HCT116 (cell line): ENCODE results near the gene RNF225. TPM values are rescaled to one million over a fixed set of nuclear protein-coding genes. Genes with fewer than 3 reads are reported as not detected.
A peak's percentile ranks its signal among the peaks of the same experiment; 100 is the strongest.

Source experiments
- ATAC-seq: fragments of 200-7000 bp; cut with Tn5 transposase; 2 replicates; pipeline ENCODE4 v1.9.1; 2020; ENCODE audit warnings: mild to moderate bottlenecking, moderate library complexity
- BruUV-seq: library from RNA; stranded (reverse); fragments of 400-500 nt; replicated peaks from 2 replicates; lab custom pipeline; 2021; lab: Mats Ljungman, UMichigan
- CTCF ChIA-PET: fragments of 300-600 bp; sonication (Branson Sonifier 250); formaldehyde crosslinking; loops from one replicate; lab custom pipeline; 2021; ENCODE audit warnings: antibody characterized with exemption; lab: Charles Lee
- POLR2A ChIA-PET: fragments of 300-600, 350-600 bp; sonication (Branson Sonifier 250); formaldehyde crosslinking; loops from one replicate; lab custom pipeline; 2021; ENCODE audit warnings: antibody characterized with exemption; lab: Charles Lee
- RAD21 ChIA-PET, 2 experiments: fragments of 300-600 bp; sonication (Branson Sonifier 250); formaldehyde crosslinking; loops; one replicate each; lab custom pipeline; 2023; ENCODE audit warnings: low total read pairs in 2 of 2; ENCODE audit not compliant: uncharacterized antibody in 2 of 2, unreplicated experiment in 2 of 2, low non-redundant PET in 1 of 2; lab: Charles Lee
- DNase-seq: peaks from one replicate; pipeline ENCODE4 v3.0.0-alpha.2; 2010; ENCODE audit warnings: low read depth, low spot score
- H2AFZ ChIP-seq: fragments of 200-600 bp; shearing (Covaris generic), sonication (generic); 2 replicates; pipeline ENCODE4 v1.6.1; 2017; ENCODE audit warnings: low read depth, mixed run types, mixed read lengths, antibody characterized with exemption, low read length; ENCODE audit not compliant: poor library complexity, severe bottlenecking
- H3K27ac ChIP-seq: 2 replicates; pipeline ENCODE4 v1.5.1; 2012; ENCODE audit warnings: low read depth, low read length
- H3K27me3 ChIP-seq: fragments of 200-600 bp; sonication (generic); 2 replicates; pipeline ENCODE4 v1.6.1; 2016; ENCODE audit warnings: mixed run types, low read length, mixed read lengths; ENCODE audit not compliant: insufficient read depth
- H3K36me3 ChIP-seq, 2 experiments: fragments of 200-500 bp in 1 of 2; fragments of 200-600 bp in 1 of 2; sonication (Bioruptor generic) in 1 of 2; sonication (generic) in 1 of 2; 2 replicates each; pipeline versions ENCODE4 v1.5.1 to v1.6.1; 2014 to 2016; ENCODE audit warnings: low read length in 2 of 2, inconsistent platforms in 1 of 2, mixed read lengths in 1 of 2, mixed run types in 1 of 2; ENCODE audit not compliant: insufficient read depth in 2 of 2, control insufficient read depth in 1 of 2
- H3K4me1 ChIP-seq, 2 experiments: fragments of 200-600 bp in 1 of 2; sonication (generic) in 1 of 2; 2 replicates each; pipeline versions ENCODE4 v1.5.1 to v1.6.1; 2012 to 2017; ENCODE audit warnings: low read length in 2 of 2, inconsistent platforms in 1 of 2, mild to moderate bottlenecking in 1 of 2, mixed read lengths in 1 of 2, mixed run types in 1 of 2, moderate library complexity in 1 of 2; ENCODE audit not compliant: insufficient read depth in 2 of 2, control insufficient read depth in 1 of 2
- H3K4me2 ChIP-seq: fragments of 200-600 bp; sonication (generic); 2 replicates; pipeline ENCODE4 v1.6.1; 2017; ENCODE audit warnings: mixed run types, low read length, mixed read lengths
- H3K4me3 ChIP-seq, 2 experiments: fragments of 200-600 bp in 1 of 2; sonication (generic) in 1 of 2; replicated peaks in 1 of 2; 2 replicates each; pipeline ENCODE4 v1.5.1; 2011 to 2016; ENCODE audit warnings: low read length in 2 of 2, control low read depth in 1 of 2, low read depth in 1 of 2, mild to moderate bottlenecking in 1 of 2, mixed read lengths in 1 of 2, mixed run types in 1 of 2
- H3K79me2 ChIP-seq: fragments of 200-600 bp; sonication (generic); 2 replicates; pipeline ENCODE4 v1.6.1; 2017; ENCODE audit warnings: mild to moderate bottlenecking, mixed run types, low read length, moderate library complexity, mixed read lengths; ENCODE audit not compliant: insufficient read depth
- H3K9ac ChIP-seq: fragments of 200-600 bp; sonication (generic); 2 replicates; pipeline ENCODE4 v1.6.1; 2016; ENCODE audit warnings: low read length, mixed read lengths
- H3K9me2 ChIP-seq: fragments of 200-600 bp; sonication (generic), shearing (Covaris generic); 2 replicates; pipeline ENCODE4 v1.6.1; 2017; ENCODE audit warnings: mixed run types, mild to moderate bottlenecking, moderate library complexity; ENCODE audit not compliant: insufficient read depth
- H3K9me3 ChIP-seq, 2 experiments: fragments of 200-500 bp in 1 of 2; fragments of 200-600 bp in 1 of 2; sonication (Bioruptor generic) in 1 of 2; sonication (generic) in 1 of 2; 2 replicates each; pipeline ENCODE4 v1.6.1; 2014 to 2017; ENCODE audit warnings: low read length in 2 of 2, mixed read lengths in 2 of 2, inconsistent platforms in 1 of 2, low read depth in 1 of 2, mild to moderate bottlenecking in 1 of 2, mixed run types in 1 of 2, moderate library complexity in 1 of 2; ENCODE audit not compliant: control insufficient read depth in 1 of 2, insufficient read depth in 1 of 2
- H4K20me1 ChIP-seq: fragments of 200-600 bp; sonication (generic), shearing (Covaris generic); 2 replicates; pipeline ENCODE4 v1.6.1; 2017; ENCODE audit warnings: mixed run types, mild to moderate bottlenecking, moderate library complexity; ENCODE audit not compliant: insufficient read depth
- CBX3 ChIP-seq: IDR thresholded peaks from 2 replicates; pipeline ENCODE4 v1.6.1; 2012; ENCODE audit warnings: low read depth
- CTCF ChIP-seq, 3 experiments: fragments of 200-600 bp in 1 of 3; sonication (generic) in 1 of 3; IDR thresholded peaks in 2 of 3; conservative IDR thresholded peaks in 1 of 3; 2 replicates each; pipeline ENCODE4 v1.5.1; 2012 to 2017; ENCODE audit warnings: low read depth in 2 of 3, low read length in 2 of 3, antibody characterized with exemption in 1 of 3, borderline replicate concordance in 1 of 3, control low read depth in 1 of 3, mild to moderate bottlenecking in 1 of 3, mixed read lengths in 1 of 3, mixed run types in 1 of 3, moderate library complexity in 1 of 3; ENCODE audit not compliant: insufficient read depth in 1 of 3
- EGR1 ChIP-seq: IDR thresholded peaks from 2 replicates; pipeline ENCODE4 v1.6.1; 2012; ENCODE audit warnings: low read depth
- ELF1 ChIP-seq: IDR thresholded peaks from 2 replicates; pipeline ENCODE4 v1.6.1; 2012; ENCODE audit warnings: low read depth, borderline replicate concordance
- EZH2 ChIP-seq: fragments of 200-600 bp; sonication (generic); IDR thresholded peaks from 2 replicates; pipeline ENCODE4 v1.6.1; 2017; ENCODE audit warnings: antibody characterized with exemption, mixed run types
- EZH2phosphoT487 ChIP-seq: fragments of 200-600 bp; IDR thresholded peaks from 2 replicates; pipeline ENCODE4 v1.6.1; 2018; ENCODE audit warnings: antibody characterized with exemption, borderline replicate concordance
- FOSL1 ChIP-seq: IDR thresholded peaks from 2 replicates; pipeline ENCODE4 v1.6.1; 2012; ENCODE audit warnings: low read depth
- JUND ChIP-seq: IDR thresholded peaks from 2 replicates; pipeline ENCODE4 v1.6.1; 2012
- MAX ChIP-seq: IDR thresholded peaks from 2 replicates; pipeline ENCODE4 v1.6.1; 2012
- POLR2AphosphoS5 ChIP-seq: IDR thresholded peaks from 2 replicates; pipeline ENCODE4 v1.6.1; 2011; ENCODE audit warnings: mild to moderate bottlenecking, low read depth, low read length, moderate library complexity
- RAD21 ChIP-seq: IDR thresholded peaks from 2 replicates; pipeline ENCODE4 v1.6.1; 2012; ENCODE audit warnings: low read depth, mild to moderate bottlenecking
- REST ChIP-seq: IDR thresholded peaks from 2 replicates; pipeline ENCODE4 v1.6.1; 2012; ENCODE audit warnings: low read depth
- SIN3A ChIP-seq: IDR thresholded peaks from 2 replicates; pipeline ENCODE4 v1.6.1; 2012; ENCODE audit warnings: low read depth
- SP1 ChIP-seq: IDR thresholded peaks from 2 replicates; pipeline ENCODE4 v1.6.1; 2012; ENCODE audit warnings: low read depth
- SRF ChIP-seq: IDR thresholded peaks from 2 replicates; pipeline ENCODE4 v1.6.1; 2012; ENCODE audit warnings: low read depth
- TCF7L2 ChIP-seq: IDR thresholded peaks from 2 replicates; pipeline ENCODE4 v1.7.0; 2011; ENCODE audit warnings: borderline replicate concordance, inconsistent platforms; ENCODE audit not compliant: insufficient read depth, insufficient read length; ENCODE audit errors: extremely low read depth
- YY1 ChIP-seq: IDR thresholded peaks from 2 replicates; pipeline ENCODE4 v1.6.1; 2011; ENCODE audit warnings: low read length, low read depth, moderate library complexity, mild to moderate bottlenecking; ENCODE audit not compliant: insufficient replicate concordance; ENCODE audit errors: extremely low read depth
- ZFX ChIP-seq: fragments of 450-650 bp; IDR thresholded peaks from 2 replicates; pipeline ENCODE4 v1.6.1; 2017
- ZNF274 ChIP-seq: fragments of 200-500 bp; sonication (Bioruptor generic); IDR thresholded peaks from 2 replicates; pipeline ENCODE4 v1.6.1; 2014; ENCODE audit warnings: mild to moderate bottlenecking, low read depth, low read length, inconsistent platforms
- intact Hi-C: fragments of 100-400 bp; cut with micrococcal nuclease; formaldehyde crosslinking; loops from 2 replicates; pipeline ENCODE4 v1.10.0; 2022
- total RNA-seq: library from RNA; stranded (reverse); gene quantifications from one replicate; pipeline ENCODE4 v1.2.1, GENCODE V29; 2021; ENCODE audit not compliant: unreplicated experiment
- TF ChIP-seq, protein P1 (sequence below): IDR thresholded peaks from 2 replicates; pipeline ENCODE4 v1.6.1; 2012

Gene RNF225
- total RNA-seq, 1 experiment from 2014 or later = 1.2 TPM

- Histone ChIP-seq H3K9ac (peak within 1 kb of the TSS; percentile 93), H3K4me1 (peaks cover 6 to 19% of the 10 kb centered on the region in 2 experiments; a peak in 3 of 4 replicates), H3K79me2 (0 out of 2 replicates have a peak, but pooled peaks cover 3% of the 10 kb centered on the region), H3K4me3 (peak within 1 kb of the TSS; percentile 81 to 90), H3K27ac (peak within 1 kb of the TSS; percentile 100), H3K9me2 (no peaks in the 10 kb centered on the region), H3K27me3 (no peaks in the 10 kb centered on the region), H2AFZ (peak within 1 kb of the TSS; percentile 23), H4K20me1 (no peaks in the 10 kb centered on the region), H3K9me3 (no peaks in the 10 kb centered on the region), H3K36me3 (no peaks in the 10 kb centered on the region), H3K4me2 (peak within 1 kb of the TSS; percentile 91)
- intact Hi-C loops = loop anchor here (1.0 kb wide), 2 partner anchors 19 to 35 kb away; partner anchors contain the start of gene ZNF837
- BruUV-seq = TSS peak; percentile 79
- ATAC-seq (peak; percentile 91), DNase-seq (peak; percentile 94)
- CTCF ChIA-PET = interaction anchor here (0.5 to 1.3 kb wide), 4 partner anchors 33 to 158 kb away, joined by 3 to 7 read pairs (median 4); partner anchors contain the start of gene ZBTB45
- POLR2A ChIA-PET = interaction anchor here (0.6 to 2.2 kb wide), 21 partner anchors 8 to 616 kb away, joined by 3 to 10 read pairs (median 5); partner anchors contain the start of genes TRIM28, ZBTB45, ZNF274 and ZNF544
- RAD21 ChIA-PET = interaction anchor here in 1 of 2 experiments (0.5 to 1.2 kb wide), 2 partner anchors 84 to 179 kb away, joined by 5 to 9 read pairs; partner anchors contain the start of genes ZNF274 and ZNF8
- TF ChIP-seq FOSL1 (no peak), RAD21 (no peak), ZNF274 (no peak), SP1 (no peak; the same call in 1 of the 2 replicates), CTCF (IDR thresholded peaks at IDR 0.05 in 2 of 3, conservative IDR thresholded peaks at IDR 0.05 in 1 of 3; ENCODE audit: borderline replicate concordance in 1 of 3, insufficient read depth in 1 of 3, low read depth in 2 of 3, low read length in 2 of 3) (no peak), ZFX (peak; percentile 93), EGR1 (peak; percentile 52; the same call in 1 of the 2 replicates), EZH2phosphoT487 (no peak), REST (no peak), TCF7L2 (no peak), MAX (peak; percentile 75), EZH2 (no peak), SIN3A (no peak; the same call in none of the 2 replicates), YY1 (peak; percentile 85), POLR2AphosphoS5 (peak; percentile 92; the same call in 1 of the 2 replicates), ELF1 (no peak; the same call in 1 of the 2 replicates), JUND (no peak), CBX3 (no peak), SRF (no peak)
- TF ChIP-seq, protein P1, sequence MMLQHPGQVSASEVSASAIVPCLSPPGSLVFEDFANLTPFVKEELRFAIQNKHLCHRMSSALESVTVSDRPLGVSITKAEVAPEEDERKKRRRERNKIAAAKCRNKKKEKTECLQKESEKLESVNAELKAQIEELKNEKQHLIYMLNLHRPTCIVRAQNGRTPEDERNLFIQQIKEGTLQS = no peak
These were observed 33.0 kb upstream of the RNF225 start, which contains the start of gene ZNF497 for GRCh38 chr19:58362272-58362994. Gene ZNF497, minus strand, starts transcription at chr19:58362751. Its CDS starts 5,116 bp downstream, at chr19:58357635.
